ENCODE results near the gene SPRR1A.

The SPRR1A gene

DNA sequence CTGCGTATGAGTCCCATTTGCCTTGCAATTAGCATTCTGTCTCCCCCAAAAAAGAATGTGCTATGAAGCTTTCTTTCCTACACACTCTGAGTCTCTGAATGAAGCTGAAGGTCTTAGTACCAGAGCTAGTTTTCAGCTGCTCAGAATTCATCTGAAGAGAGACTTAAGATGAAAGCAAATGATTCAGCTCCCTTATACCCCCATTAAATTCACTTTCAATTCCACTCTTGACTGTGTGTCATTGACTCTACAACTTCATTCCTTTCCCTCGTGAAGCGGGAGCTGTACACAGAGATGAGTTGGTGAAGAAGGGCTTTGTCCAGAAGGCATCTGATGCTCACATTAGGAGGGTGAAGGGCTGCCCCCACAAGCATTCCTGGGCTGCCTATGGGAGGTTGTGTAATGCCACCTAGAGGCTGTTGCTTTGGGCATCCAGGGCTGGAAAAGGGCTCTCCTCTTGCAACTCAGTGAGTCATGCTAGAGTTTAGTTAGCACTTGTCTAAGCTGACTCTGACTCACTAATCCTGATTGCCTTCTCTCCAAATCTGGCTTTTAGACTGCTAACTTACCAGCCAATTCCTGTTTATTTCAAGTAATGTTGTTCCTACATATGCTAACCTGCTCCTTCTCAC, 48.9 kb downstream of the SPRR1A start:
- no peak for DNase-seq

DNA sequence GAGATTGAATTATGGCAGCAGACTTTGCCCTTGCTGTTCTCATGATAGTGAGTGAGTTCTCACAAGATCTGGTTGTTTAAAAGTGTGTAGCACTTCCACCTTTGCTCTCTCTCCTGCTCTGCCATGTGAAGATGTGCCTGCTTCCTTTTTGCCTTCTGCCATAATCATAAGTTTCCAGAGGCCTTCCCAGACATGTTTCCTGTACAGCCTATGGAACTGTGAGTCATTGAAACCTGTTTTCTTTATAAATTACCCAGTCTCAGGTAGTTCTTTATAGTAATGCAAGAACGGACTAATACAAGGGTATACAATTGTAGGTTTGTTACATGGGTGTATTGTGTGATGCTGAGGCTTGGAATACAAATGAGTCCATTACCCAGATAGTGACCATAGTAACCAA, 51.3 kb downstream of the SPRR1A start:
- no peak for DNase-seq

All from femur (tissue), 1 donor.